Mesenchymal stem cell (in vitro differentiated cells and primary cell): Measurements from ENCODE around the gene MANSC1.

Experiments used
- DNase-seq: peaks from one replicate; pipeline ENCODE4 v3.0.0-alpha.2; 2013
- H2AFZ ChIP-seq: one replicate; pipeline ENCODE4 v1.6.1; 2013; ENCODE audit warnings: low read depth, mild to moderate bottlenecking, control low read depth, inconsistent platforms, low read length, moderate library complexity
- H2AK5ac ChIP-seq: 2 replicates; pipeline ENCODE4 v1.6.1; 2013; ENCODE audit warnings: low read length, moderate library complexity, mild to moderate bottlenecking, inconsistent platforms; ENCODE audit not compliant: severe bottlenecking
- H2BK120ac ChIP-seq: one replicate; pipeline ENCODE4 v1.6.1; 2013; ENCODE audit warnings: low read depth, mild to moderate bottlenecking, inconsistent platforms, low read length, moderate library complexity
- H2BK12ac ChIP-seq, 2 experiments: one replicate each; pipeline ENCODE4 v1.6.1; 2013; ENCODE audit warnings: inconsistent platforms in 2 of 2, low read length in 2 of 2, mild to moderate bottlenecking in 2 of 2, moderate library complexity in 2 of 2, control low read depth in 1 of 2
- H2BK15ac ChIP-seq: one replicate; pipeline ENCODE4 v1.6.1; 2013; ENCODE audit warnings: mild to moderate bottlenecking, low read depth, inconsistent platforms; ENCODE audit not compliant: poor library complexity, severe bottlenecking
- H2BK5ac ChIP-seq: 2 replicates; pipeline ENCODE4 v1.6.1; 2013; ENCODE audit warnings: low read depth, mild to moderate bottlenecking, low read length, control low read depth, inconsistent platforms; ENCODE audit not compliant: poor library complexity, severe bottlenecking
- H3K14ac ChIP-seq, 2 experiments: one replicate each; pipeline ENCODE4 v1.6.1; 2013; ENCODE audit warnings: inconsistent platforms in 2 of 2, low read length in 2 of 2, control low read depth in 1 of 2, mild to moderate bottlenecking in 1 of 2, moderate library complexity in 1 of 2
- H3K18ac ChIP-seq, 2 experiments: one replicate each; pipeline ENCODE4 v1.6.1; 2013; ENCODE audit warnings: inconsistent platforms in 2 of 2, low read length in 2 of 2, control low read depth in 1 of 2, low read depth in 1 of 2, mild to moderate bottlenecking in 1 of 2
- H3K23ac ChIP-seq, 2 experiments: one replicate each; pipeline ENCODE4 v1.6.1; 2013; ENCODE audit warnings: inconsistent platforms in 2 of 2, low read length in 2 of 2, mild to moderate bottlenecking in 2 of 2, moderate library complexity in 2 of 2, control low read depth in 1 of 2
- H3K27ac ChIP-seq: 2 replicates; pipeline ENCODE4 v1.5.1; 2013; ENCODE audit warnings: mild to moderate bottlenecking, moderate library complexity, low read length, control low read depth, inconsistent platforms; ENCODE audit not compliant: poor library complexity, severe bottlenecking
- H3K27me3 ChIP-seq, 2 experiments: 2 replicates each; pipeline versions ENCODE4 v1.6.1 to v1.7.0; 2013; ENCODE audit warnings: low read length in 2 of 2, mild to moderate bottlenecking in 2 of 2, moderate library complexity in 2 of 2, control low read depth in 1 of 2, inconsistent platforms in 1 of 2; ENCODE audit not compliant: control insufficient read depth in 1 of 2, insufficient read depth in 1 of 2
- H3K36me3 ChIP-seq, 2 experiments: 2 replicates each; pipeline versions ENCODE4 v1.6.1 to v1.7.0; 2013; ENCODE audit warnings: low read length in 2 of 2, control low read depth in 1 of 2, inconsistent platforms in 1 of 2, low read depth in 1 of 2, mild to moderate bottlenecking in 1 of 2; ENCODE audit not compliant: insufficient read depth in 2 of 2, control insufficient read depth in 1 of 2
- H3K4ac ChIP-seq, 2 experiments: one replicate each; pipeline ENCODE4 v1.6.1; 2013; ENCODE audit warnings: inconsistent platforms in 2 of 2, low read length in 2 of 2, mild to moderate bottlenecking in 2 of 2, moderate library complexity in 2 of 2, control low read depth in 1 of 2, low read depth in 1 of 2
- H3K4me1 ChIP-seq: 2 replicates; pipeline ENCODE4 v1.6.1; 2013; ENCODE audit warnings: low read depth, low read length, control low read depth; ENCODE audit not compliant: control insufficient read depth, insufficient read depth
- H3K4me2 ChIP-seq: 2 replicates; pipeline ENCODE4 v1.6.1; 2013; ENCODE audit warnings: low read length, mild to moderate bottlenecking, inconsistent platforms; ENCODE audit not compliant: poor library complexity, severe bottlenecking
- H3K4me3 ChIP-seq, 2 experiments: 2 replicates each; pipeline versions ENCODE4 v1.5.1 to v1.7.0; 2013; ENCODE audit warnings: low read length in 2 of 2, mild to moderate bottlenecking in 2 of 2, control low read depth in 1 of 2, low read depth in 1 of 2; ENCODE audit not compliant: insufficient read depth in 1 of 2
- H3K79me1 ChIP-seq: replicated peaks from 2 replicates; pipeline ENCODE4 v1.6.1; 2013; ENCODE audit warnings: mild to moderate bottlenecking, control low read depth, low read length, inconsistent platforms; ENCODE audit not compliant: poor library complexity, severe bottlenecking
- H3K9ac ChIP-seq: 2 replicates; pipeline ENCODE4 v1.7.0; 2013; ENCODE audit warnings: mild to moderate bottlenecking, low read length, moderate library complexity
- H3K9me3 ChIP-seq: 2 replicates; pipeline ENCODE4 v1.7.0; 2013; ENCODE audit warnings: mild to moderate bottlenecking, low read length; ENCODE audit not compliant: control insufficient read depth
- H4K8ac ChIP-seq: one replicate; pipeline ENCODE4 v1.6.1; 2013; ENCODE audit warnings: inconsistent platforms, mild to moderate bottlenecking, low read length, moderate library complexity
- H4K91ac ChIP-seq: one replicate; pipeline ENCODE4 v1.6.1; 2013; ENCODE audit warnings: mild to moderate bottlenecking, low read length, inconsistent platforms
- WGBS: methylation state at CpG from one replicate; pipeline ENCODE4 v1.1.7; 2013; ENCODE audit warnings: mixed read lengths; 5-methylcytosine and 5-hydroxymethylcytosine counted together

The MANSC1 gene

GRCh38 chr12:12356896-12357718, 7.1 kb upstream of the MANSC1 start, which contains the start of gene BORCS5:
BORCS5 (plus strand) TSS chr12:12357078; CDS start chr12:12357452, 374 bp downstream.
- no peaks in the 10 kb centered on the region for H3K36me3 ChIP-seq
- H3K4me1 ChIP-seq: no peaks in the 10 kb centered on the region
- H2BK120ac ChIP-seq: peak within 1 kb of the TSS; percentile 89
- peak within 1 kb of the TSS; percentile 95 for H4K91ac ChIP-seq
- H3K23ac ChIP-seq: peak within 1 kb of the TSS in 1 of 2 experiments; percentile 97
- H2AFZ ChIP-seq: peak within 1 kb of the TSS; percentile 98
- peak within 1 kb of the TSS in 1 of 2 experiments; percentile 99 for H3K14ac ChIP-seq
- DNase-seq: peak; percentile 91
- H2BK15ac ChIP-seq: peak within 1 kb of the TSS; percentile 69
- H3K9me3 ChIP-seq: no peaks in the 10 kb centered on the region
- peak within 1 kb of the TSS; percentile 40 for H3K27ac ChIP-seq
- peak within 1 kb of the TSS; percentile 98 for H4K8ac ChIP-seq
- H3K27me3 ChIP-seq: no peaks in the 10 kb centered on the region
- peak within 1 kb of the TSS; percentile 83 for H2AK5ac ChIP-seq
- H3K79me1 ChIP-seq: peaks cover 22% of the 10 kb centered on the region
- H3K4ac ChIP-seq: peak within 1 kb of the TSS; percentile 81 to 99
- H2BK5ac ChIP-seq: no peak within 1 kb of the TSS
- H3K4me2 ChIP-seq: peak within 1 kb of the TSS; percentile 99
- peak within 1 kb of the TSS; percentile 97 to 98 for H3K18ac ChIP-seq
- H3K9ac ChIP-seq: peak within 1 kb of the TSS; percentile 93
- peak within 1 kb of the TSS; percentile 54 to 88 for H2BK12ac ChIP-seq
- H3K4me3 ChIP-seq: peak within 1 kb of the TSS; percentile 91 to 97
- under 1% methylated on average over 72 of the region's 72 CpGs for WGBS

- Histone ChIP-seq H3K79me1 (peaks cover 22% of the 10 kb centered on the region), H3K4me3 (peak overlapping the region in 1 of 2 experiments; percentile 91), H2BK120ac (no peak overlapping the region), H3K9me3 (no peaks in the 10 kb centered on the region), H3K27me3 (no peaks in the 10 kb centered on the region), H3K23ac (no peak overlapping the region), H4K91ac (no peak overlapping the region), H2AFZ (peak overlapping the region; percentile 69), H3K18ac (peak overlapping the region in 1 of 2 experiments; percentile 66), H3K4me2 (peak overlapping the region; percentile 99), H3K4me1 (no peaks in the 10 kb centered on the region), H3K4ac (peak overlapping the region in 1 of 2 experiments; percentile 84), H3K9ac (peak overlapping the region; percentile 93), H3K27ac (no peak overlapping the region), H2BK15ac (no peak overlapping the region), H2BK12ac (no peak overlapping the region), H3K36me3 (no peaks in the 10 kb centered on the region), H3K14ac (no peak overlapping the region), H2BK5ac (no peak overlapping the region), H2AK5ac (peak overlapping the region; percentile 83), H4K8ac (peak overlapping the region; percentile 85)
- 69% methylated on average over 5 of the region's 5 CpGs for WGBS
- no peak for DNase-seq
Observed at GRCh38 chr12:12356467-12356895, 6.4 kb upstream of the MANSC1 start.

GRCh38 chr12:12353807-12354206, 3.8 kb upstream of the MANSC1 start:
- Histone ChIP-seq H2BK5ac (no peak overlapping the region), H3K4me3 (no peak overlapping the region), H3K27me3 (no peaks in the 10 kb centered on the region), H3K18ac (no peak overlapping the region), H2AFZ (no peak overlapping the region), H4K8ac (no peak overlapping the region), H3K36me3 (no peaks in the 10 kb centered on the region), H2BK12ac (no peak overlapping the region), H2BK120ac (no peak overlapping the region), H2AK5ac (no peak overlapping the region), H3K4me2 (no peak overlapping the region), H3K79me1 (peaks cover 8% of the 10 kb centered on the region), H3K27ac (no peak overlapping the region), H3K9ac (no peak overlapping the region), H3K23ac (no peak overlapping the region), H3K9me3 (no peaks in the 10 kb centered on the region), H3K14ac (no peak overlapping the region), H3K4ac (no peak overlapping the region), H4K91ac (no peak overlapping the region), H2BK15ac (no peak overlapping the region), H3K4me1 (peaks cover 9% of the 10 kb centered on the region)
- DNase-seq: no peak
- WGBS: 68% methylated on average over 4 of the region's 5 CpGs

GRCh38 chr12:12353276-12353675, 3.2 kb upstream of the MANSC1 start:
- Histone ChIP-seq H2BK12ac (no peak overlapping the region), H3K36me3 (no peaks in the 10 kb centered on the region), H2BK15ac (no peak overlapping the region), H2AK5ac (no peak overlapping the region), H4K91ac (no peak overlapping the region), H3K4me2 (no peak overlapping the region), H2AFZ (no peak overlapping the region), H3K27me3 (no peaks in the 10 kb centered on the region), H3K4ac (no peak overlapping the region), H3K79me1 (peaks cover 6% of the 10 kb centered on the region), H3K18ac (no peak overlapping the region), H3K9me3 (no peaks in the 10 kb centered on the region), H4K8ac (no peak overlapping the region), H3K14ac (no peak overlapping the region), H2BK120ac (no peak overlapping the region), H2BK5ac (no peak overlapping the region), H3K4me3 (no peak overlapping the region), H3K4me1 (peaks cover 9% of the 10 kb centered on the region), H3K23ac (no peak overlapping the region), H3K27ac (no peak overlapping the region), H3K9ac (no peak overlapping the region)
- no peak for DNase-seq
- WGBS: 100% methylated on average over 1 of the region's 1 CpG
